Large intestine (tissue), 3 donors: Measurements from ENCODE around the gene VSIR. TPM values are rescaled to one million over a fixed set of nuclear protein-coding genes. Genes with fewer than 3 reads are reported as not detected.

Source experiments
- DNase-seq, 2 donors: peaks; one replicate each; pipeline versions ENCODE4 v3.0.0 to v3.0.0-alpha.2; 2013
- H3K27ac ChIP-seq: one replicate; pipeline ENCODE4 v1.5.1; 2013; ENCODE audit warnings: low read length
- H3K27me3 ChIP-seq: 2 replicates; pipeline ENCODE4 v1.6.1; 2013; ENCODE audit warnings: low read length; ENCODE audit not compliant: control insufficient read depth, insufficient read depth
- H3K36me3 ChIP-seq: 2 replicates; pipeline ENCODE4 v1.6.1; 2013; ENCODE audit warnings: low read length; ENCODE audit not compliant: control insufficient read depth, insufficient read depth
- H3K4me1 ChIP-seq: one replicate; pipeline ENCODE4 v1.6.1; 2013; ENCODE audit warnings: low read length; ENCODE audit not compliant: control insufficient read depth, insufficient read depth
- H3K4me3 ChIP-seq: one replicate; pipeline ENCODE4 v1.5.1; 2013; ENCODE audit warnings: low read length
- H3K9me3 ChIP-seq: one replicate; pipeline ENCODE4 v1.6.1; 2013; ENCODE audit warnings: mild to moderate bottlenecking, low read depth, low read length, moderate library complexity; ENCODE audit not compliant: control insufficient read depth
- whole genome bisulfite sequencing: methylation state at CpG from one replicate; pipeline ENCODE4 v1.1.5; 2013; ENCODE audit warnings: low lambda C conversion rate; ENCODE audit not compliant: insufficient coverage; 5-methylcytosine and 5-hydroxymethylcytosine counted together
- polyA plus RNA-seq: library from polyadenylated mRNA; unstranded; fragments of 120-200 nt; gene quantifications from one replicate; pipeline ENCODE4 v1.2.1, GENCODE V29; 2013

The VSIR gene
- polyA plus RNA-seq, 1 donor, result 47.9 TPM

GRCh38 chr10:71739358-71739900 lies 33.9 kb downstream of the VSIR start:
- no peak for DNase-seq
- peaks cover 8% of the 10 kb centered on the region for H3K9me3 ChIP-seq
- no CpG with 5 or more reads among the region's 8 CpGs for WGBS

DNA sequence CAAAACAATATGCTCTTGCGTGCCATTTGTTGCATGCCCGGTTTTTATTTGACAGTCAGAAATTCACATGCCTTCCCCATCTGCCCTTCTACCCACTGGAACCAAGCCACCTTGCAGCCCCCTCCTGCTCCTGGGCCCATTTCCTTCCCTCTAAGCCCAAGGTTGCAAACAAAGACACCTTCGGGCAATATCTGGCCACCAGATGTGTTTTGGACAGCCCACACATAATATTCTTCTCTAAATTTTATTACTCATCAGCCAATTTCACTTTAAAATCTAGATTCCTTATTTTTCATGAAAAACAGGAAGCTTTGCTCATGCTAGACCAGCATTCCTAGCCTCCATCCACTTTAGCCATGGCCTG lies 35.5 kb downstream of the VSIR start:
- H3K4me1 ChIP-seq, result peaks cover 14% of the 10 kb centered on the region
- WGBS, result no CpG with 5 or more reads among the region's 3 CpGs
- H3K27ac ChIP-seq, result no peak overlapping the region
- peaks cover 7% of the 10 kb centered on the region for H3K9me3 ChIP-seq
- no peaks in the 10 kb centered on the region for H3K36me3 ChIP-seq
- no peak overlapping the region for H3K4me3 ChIP-seq
- H3K27me3 ChIP-seq, result no peaks in the 10 kb centered on the region
- DNase-seq, result no peak

More at GRCh38 chr10:71739358-71739900, 33.9 kb downstream of the VSIR start:
- Histone ChIP-seq H3K4me3 (no peak overlapping the region), H3K36me3 (no peaks in the 10 kb centered on the region), H3K27me3 (no peaks in the 10 kb centered on the region), H3K27ac (no peak overlapping the region), H3K4me1 (peaks cover 14% of the 10 kb centered on the region)

DNA sequence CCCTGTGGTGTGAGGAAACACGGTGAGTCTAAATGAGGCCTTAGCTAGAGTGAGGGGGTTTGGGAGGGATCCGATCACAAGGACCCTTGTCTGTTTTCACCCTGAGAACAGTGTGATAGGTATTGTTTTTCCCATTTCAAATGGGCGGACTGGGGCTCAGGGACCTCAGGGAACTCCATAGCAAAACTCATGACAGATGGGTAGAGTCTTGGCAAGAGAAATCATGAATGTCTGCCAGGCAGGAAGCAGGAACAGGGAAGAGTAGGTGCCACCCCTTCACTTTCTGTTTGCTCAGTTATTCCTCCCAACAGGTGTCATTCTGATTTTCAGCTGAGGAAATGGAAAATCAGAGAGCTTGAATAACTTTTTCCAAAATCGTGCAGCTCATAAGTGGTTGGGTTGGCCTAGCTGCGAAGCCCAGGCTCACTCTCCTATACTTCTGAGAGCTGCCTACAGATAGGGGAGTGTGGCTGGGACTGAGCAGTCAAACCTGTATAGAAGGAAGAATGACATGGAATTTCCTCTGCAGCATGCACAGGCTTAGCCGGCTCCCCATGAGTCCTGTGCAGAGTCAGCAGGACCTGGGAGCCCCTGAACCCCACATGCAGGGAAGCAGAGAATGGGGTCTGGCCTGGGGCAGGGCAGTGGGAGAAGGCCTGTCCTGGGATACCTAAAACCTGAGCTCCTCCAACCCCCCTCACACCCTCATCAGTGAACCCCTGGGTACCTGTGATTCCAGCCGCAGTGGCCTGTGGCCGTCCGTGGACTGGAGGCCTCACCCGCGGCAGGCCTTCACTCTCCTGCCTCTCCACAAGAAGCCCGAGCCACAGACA lies 36.1 kb downstream of the VSIR start:
- Histone ChIP-seq H3K27me3 (no peaks in the 10 kb centered on the region), H3K4me1 (peaks cover 14% of the 10 kb centered on the region), H3K27ac (no peak overlapping the region), H3K9me3 (peaks cover 3% of the 10 kb centered on the region), H3K4me3 (no peak overlapping the region), H3K36me3 (no peaks in the 10 kb centered on the region)
- WGBS, result no CpG with 5 or more reads among the region's 12 CpGs
- no peak for DNase-seq

DNA sequence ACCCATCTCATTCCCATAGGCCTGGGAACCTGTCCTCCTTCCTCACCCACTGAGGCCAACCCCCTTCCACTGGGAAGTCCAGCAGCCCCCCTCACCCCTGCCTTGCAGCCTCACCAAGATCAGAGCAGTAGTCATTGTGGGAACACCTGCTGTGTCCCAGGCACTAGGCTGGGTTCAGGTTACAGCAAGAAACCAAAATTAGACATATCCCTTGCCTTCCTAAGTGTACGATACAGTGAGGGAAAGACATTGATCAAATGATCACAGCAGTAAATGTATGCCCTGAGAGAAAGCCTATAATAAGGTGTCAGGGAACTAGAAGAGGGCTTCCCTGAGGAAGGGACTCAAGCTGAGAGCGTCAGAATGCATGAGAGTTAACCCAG lies 36.8 kb downstream of the VSIR start:
- H3K27ac ChIP-seq, result no peak overlapping the region

GRCh38 chr10:71735709-71736569 lies 37.4 kb downstream of the VSIR start:
- H3K27ac ChIP-seq, result no peak overlapping the region
- H3K4me3 ChIP-seq, result no peak overlapping the region
- H3K9me3 ChIP-seq, result no peaks in the 10 kb centered on the region
- peaks cover 14% of the 10 kb centered on the region for H3K4me1 ChIP-seq
- no peaks in the 10 kb centered on the region for H3K36me3 ChIP-seq
- no peak for DNase-seq
- WGBS, result no CpG with 5 or more reads among the region's 16 CpGs
- H3K27me3 ChIP-seq, result no peaks in the 10 kb centered on the region

More for the DNA sequence above, 36.8 kb downstream of the VSIR start:
- H3K36me3 ChIP-seq, result no peaks in the 10 kb centered on the region
- peaks cover under 1% of the 10 kb centered on the region for H3K9me3 ChIP-seq
- no peak for DNase-seq
- no peak overlapping the region for H3K4me3 ChIP-seq
- no CpG with 5 or more reads among the region's 2 CpGs for WGBS
- no peaks in the 10 kb centered on the region for H3K27me3 ChIP-seq
- peaks cover 14% of the 10 kb centered on the region for H3K4me1 ChIP-seq

DNA sequence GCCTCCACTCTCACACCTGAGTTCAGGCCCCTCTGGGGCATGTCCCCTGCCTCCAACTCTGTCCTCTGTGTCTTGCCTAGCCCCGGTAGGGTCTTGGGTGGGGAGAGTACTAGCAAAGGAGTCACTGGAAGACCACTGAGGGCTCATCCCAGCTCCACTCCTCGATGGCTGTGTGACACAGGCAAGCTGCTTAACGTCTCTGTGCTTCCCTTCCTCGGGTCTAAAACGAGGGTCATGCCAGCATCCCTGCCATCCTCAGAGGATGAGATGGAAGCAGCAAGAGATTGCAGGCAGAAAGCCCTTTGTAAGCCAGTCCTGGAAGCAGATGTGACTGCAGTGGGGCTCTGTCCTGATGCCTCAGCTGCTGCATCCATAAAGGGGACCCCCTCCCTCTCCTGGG lies 38.5 kb downstream of the VSIR start:
- Histone ChIP-seq H3K4me1 (peaks cover 10% of the 10 kb centered on the region), H3K27ac (no peak overlapping the region)

GRCh38 chr10:71731791-71732190 lies 41.5 kb downstream of the VSIR start:
- Histone ChIP-seq H3K4me1 (peaks cover 34% of the 10 kb centered on the region), H3K36me3 (no peaks in the 10 kb centered on the region)
- no CpG with 5 or more reads among the region's 12 CpGs for WGBS

More for the DNA sequence above, 38.5 kb downstream of the VSIR start:
- WGBS, result no CpG with 5 or more reads among the region's 5 CpGs
- Histone ChIP-seq H3K36me3 (no peaks in the 10 kb centered on the region), H3K4me3 (no peak overlapping the region), H3K9me3 (no peaks in the 10 kb centered on the region), H3K27me3 (no peaks in the 10 kb centered on the region)
- DNase-seq, result no peak

GRCh38 chr10:71729161-71729636 lies 44.1 kb downstream of the VSIR start:
- DNase-seq, result peak in 1 of 2 donors; percentile 74
- H3K27ac ChIP-seq, result peak overlapping the region; percentile 35
- no peaks in the 10 kb centered on the region for H3K36me3 ChIP-seq
- H3K4me1 ChIP-seq, result peaks cover 38% of the 10 kb centered on the region
- no peaks in the 10 kb centered on the region for H3K9me3 ChIP-seq
- H3K27me3 ChIP-seq, result no peaks in the 10 kb centered on the region
- no CpG with 5 or more reads among the region's 10 CpGs for WGBS
- no peak overlapping the region for H3K4me3 ChIP-seq

More at GRCh38 chr10:71731791-71732190, 41.5 kb downstream of the VSIR start:
- H3K9me3 ChIP-seq, result no peaks in the 10 kb centered on the region
- no peak for DNase-seq
- H3K27ac ChIP-seq, result no peak overlapping the region
- H3K4me3 ChIP-seq, result no peak overlapping the region
- H3K27me3 ChIP-seq, result no peaks in the 10 kb centered on the region

GRCh38 chr10:71727738-71728737 lies 45.3 kb downstream of the VSIR start:
- Histone ChIP-seq H3K36me3 (no peaks in the 10 kb centered on the region), H3K27ac (peak overlapping the region; percentile 48), H3K27me3 (no peaks in the 10 kb centered on the region), H3K4me1 (peaks cover 38% of the 10 kb centered on the region), H3K4me3 (no peak overlapping the region), H3K9me3 (no peaks in the 10 kb centered on the region)
- DNase-seq, result peak; percentile 61 to 64
- WGBS, result no CpG with 5 or more reads among the region's 8 CpGs
